Stimulated activated CD8-positive, alpha-beta memory T cell treated with anti-CD3 and anti-CD28 coated beads, Interleukin-4, amount 100 ng/mL, for 1 hour (primary cell): ENCODE data around the gene DDA1.

Experiments used
- DNase-seq, 2 donors: peaks; one replicate each; pipeline ENCODE4 v3.0.0-alpha.2; 2020; ENCODE audit warnings: low read depth in 2 of 2, low spot score in 1 of 2

DDA1 gene

GRCh38 chr19:17328517-17329365, 19.4 kb downstream of the DDA1 start:
- DNase-seq, result no peak

GRCh38 chr19:17329366-17330261, 20.3 kb downstream of the DDA1 start:
- no peak for DNase-seq

GRCh38 chr19:17330262-17331044, 21.1 kb downstream of the DDA1 start:
- DNase-seq, result no peak

GRCh38 chr19:17331045-17331558, 21.7 kb downstream of the DDA1 start:
- no peak for DNase-seq

GRCh38 chr19:17332360-17332676, 23.0 kb downstream of the DDA1 start:
- DNase-seq, result no peak

- DNase-seq, result no peak
These were observed 23.6 kb downstream of the DDA1 start for GRCh38 chr19:17332677-17333581.

GRCh38 chr19:17333611-17334413, 24.4 kb downstream of the DDA1 start:
- peak in 1 of 2 donors; percentile 49 for DNase-seq

GRCh38 chr19:17334414-17335409, 25.3 kb downstream of the DDA1 start, which contains the start of gene ANO8:
TSS of gene ANO8 (minus strand) at chr19:17334855. CDS start at chr19:17334670, 185 bp downstream.
- DNase-seq, result peak; percentile 88 to 91

- DNase-seq, result no peak
These were observed 26.2 kb downstream of the DDA1 start for GRCh38 chr19:17335575-17335974.

GRCh38 chr19:17336872-17337674, 27.7 kb downstream of the DDA1 start, which contains the start of gene GTPBP3:
TSS of gene GTPBP3 (plus strand) at chr19:17337553. CDS start at chr19:17337612, 59 bp downstream.
- peak; percentile 88 to 90 for DNase-seq

- DNase-seq, result no peak
These were observed 28.5 kb downstream of the DDA1 start for GRCh38 chr19:17337675-17338432.

- no peak for DNase-seq
These were observed 29.2 kb downstream of the DDA1 start for GRCh38 chr19:17338433-17339078.

GRCh38 chr19:17339088-17339741, 29.9 kb downstream of the DDA1 start:
- no peak for DNase-seq

GRCh38 chr19:17340302-17340870, 31.0 kb downstream of the DDA1 start:
- DNase-seq, result no peak

- no peak for DNase-seq
These were observed 31.6 kb downstream of the DDA1 start for GRCh38 chr19:17340871-17341357.
